Measurements from ENCODE around the gene TRMT2A.

- TF ChIP-seq CTCF (IDR thresholded peaks at IDR 0.05; ENCODE audit: insufficient read depth, low read length, poor library complexity, severe bottlenecking) (no peak), EZH2phosphoT487 (conservative IDR thresholded peaks at IDR 0.05; ENCODE audit: low read length) (no peak)
These were observed 49.7 kb upstream of the TRMT2A start for GRCh38 chr22:20166703-20167102.

Measured in SU-DHL-6 (cell line).